HepG2 (cell line): ENCODE results near the gene NEURL3. TPM values are rescaled to one million over a fixed set of nuclear protein-coding genes. Genes with fewer than 3 reads are reported as not detected.

Source experiments
- ATAC-seq: fragments of 200-7000 bp; cut with Tn5 transposase; 3 replicates; pipeline ENCODE4 v1.9.1; 2020; ENCODE audit warnings: mild to moderate bottlenecking, moderate library complexity
- BruUV-seq: library from RNA; stranded (reverse); fragments of 400-500 nt; replicated peaks from 2 replicates; lab custom pipeline; 2021; lab: Mats Ljungman, UMichigan
- CTCF ChIA-PET: fragments of 300-600 bp; formaldehyde crosslinking; extraction: SDS; loops from one replicate; lab custom pipeline; 2021; ENCODE audit warnings: low total read pairs, inconsistent platforms, low intra/inter-chr PET ratio; lab: Yijun Ruan, JAX
- POLR2A ChIA-PET: fragments of 350-600 bp; sonication (Branson Sonifier 250); formaldehyde crosslinking; loops from one replicate; lab custom pipeline; 2020; ENCODE audit warnings: antibody characterized with exemption, inconsistent platforms; lab: Yijun Ruan, JAX
- DNase-seq: peaks from one replicate; pipeline ENCODE4 v3.0.0-alpha.2; 2015; ENCODE audit warnings: low spot score
- FAIRE-seq: peaks from 3 replicates; lab custom pipeline; 2011; peaks lifted over from hg19 to GRCh38; lab: Jason Lieb, UNC
- H2AFZ ChIP-seq: one replicate; pipeline ENCODE4 v1.6.1; 2011; ENCODE audit warnings: low read length, inconsistent platforms
- H3K27ac ChIP-seq: fragments of 300-600 bp; 3 replicates; pipeline ENCODE4 v1.8.0; 2011; ENCODE audit warnings: mixed run types, mild to moderate bottlenecking, mixed read lengths, low read length, inconsistent platforms; ENCODE audit not compliant: insufficient read depth; ENCODE audit errors: extremely low read length
- H3K27me3 ChIP-seq, 2 experiments: fragments of 200-600 bp in 1 of 2; 2 replicates in 1 of 2; 3 replicates in 1 of 2; pipeline versions ENCODE4 v1.6.0 to v1.8.0; 2011; ENCODE audit warnings: low read length in 2 of 2, mild to moderate bottlenecking in 2 of 2, moderate library complexity in 2 of 2, inconsistent platforms in 1 of 2; ENCODE audit not compliant: insufficient read depth in 2 of 2, control insufficient read depth in 1 of 2
- H3K36me3 ChIP-seq, 2 experiments: fragments of 200-600 bp in 1 of 2; replicated peaks in 1 of 2; 2 replicates in 1 of 2; 3 replicates in 1 of 2; pipeline versions ENCODE4 v1.5.1 to v1.8.0; 2011; ENCODE audit warnings: low read length in 2 of 2, inconsistent platforms in 1 of 2; ENCODE audit not compliant: insufficient read depth in 2 of 2, control insufficient read depth in 1 of 2
- H3K4me1 ChIP-seq: 2 replicates; pipeline ENCODE4 v1.5.1; 2012; ENCODE audit warnings: low read length, inconsistent platforms; ENCODE audit not compliant: insufficient read depth
- H3K4me2 ChIP-seq: 2 replicates; pipeline ENCODE4 v1.6.0; 2011; ENCODE audit warnings: low read depth, low read length, inconsistent platforms
- H3K4me3 ChIP-seq, 3 experiments: fragments of 200-600 bp in 1 of 3; sonication (generic), shearing (Covaris generic) in 1 of 3; replicated peaks in 1 of 3; 2 replicates each; pipeline ENCODE4 v1.5.1; 2011 to 2016; ENCODE audit warnings: low read length in 3 of 3, inconsistent platforms in 2 of 3, low read depth in 2 of 3, mild to moderate bottlenecking in 2 of 3, control low read depth in 1 of 3, mixed read lengths in 1 of 3; ENCODE audit not compliant: insufficient read depth in 1 of 3
- H3K79me2 ChIP-seq: one replicate; pipeline ENCODE4 v1.6.1; 2011; ENCODE audit warnings: low read length, inconsistent platforms; ENCODE audit not compliant: insufficient read depth
- H3K9ac ChIP-seq: 2 replicates; pipeline ENCODE4 v1.6.0; 2011; ENCODE audit warnings: mild to moderate bottlenecking, low read depth, low read length, inconsistent platforms; ENCODE audit not compliant: insufficient read depth
- H3K9me3 ChIP-seq: 2 replicates; pipeline ENCODE4 v1.5.1; 2012; ENCODE audit warnings: mild to moderate bottlenecking, low read length
- H4K20me1 ChIP-seq: 2 replicates; pipeline ENCODE4 v1.6.0; 2011; ENCODE audit warnings: inconsistent platforms, mild to moderate bottlenecking, low read length, moderate library complexity; ENCODE audit not compliant: insufficient read depth
- RXRA ChIP-seq: sonication (generic); formaldehyde crosslinking; IDR thresholded peaks from 2 replicates; pipeline ENCODE4 v1.5.1; 2020; ENCODE audit warnings: missing genetic modification reagents
- TGIF2 ChIP-seq: IDR thresholded peaks from 2 replicates; pipeline ENCODE4 v1.6.1; 2016; ENCODE audit warnings: control low read depth, missing compliant biosample characterization
- ZNF629 ChIP-seq: sonication (generic); formaldehyde crosslinking; conservative IDR thresholded peaks from 2 replicates; pipeline ENCODE4 v1.5.0; 2020; ENCODE audit warnings: missing genetic modification reagents
- ZSCAN31 ChIP-seq: sonication (generic); formaldehyde crosslinking; IDR thresholded peaks from 2 replicates; pipeline ENCODE4 v1.5.0; 2020; ENCODE audit warnings: low read depth, mild to moderate bottlenecking, missing genetic modification reagents
- WGBS: methylation state at CpG from one replicate; pipeline ENCODE4 v1.1.6; 2017; ENCODE audit warnings: low lambda C conversion rate; 5-methylcytosine and 5-hydroxymethylcytosine counted together
- in situ Hi-C: cut with HindIII; loops from 2 replicates; pipeline ENCODE4 v1.10.0; 2017; ENCODE audit warnings: low pct_unique_long_range_greater_than_20kb; ENCODE audit not compliant: extremely low pct_ligation_motif_present
- intact Hi-C: fragments of 100-400 bp; cut with micrococcal nuclease; formaldehyde crosslinking; loops from one replicate; pipeline ENCODE4 v1.10.0; 2022; ENCODE audit not compliant: unreplicated experiment
- polyA plus RNA-seq, 8 experiments: library from polyadenylated mRNA; depleted of rRNA in 3 of 8; stranded (reverse) in 7 of 8; unstranded in 1 of 8; fragments of >200 nt; fragmentation: Illumina TruSeq in 4 of 8; extraction: Trizol in 4 of 8; gene quantifications; 2 replicates each; pipeline versions ENCODE4 v1.2.1 to v1.2.3, GENCODE V29; 2011 to 2016; ENCODE audit warnings: low read depth in 4 of 8, missing spikeins in 1 of 8, mixed read lengths in 1 of 8; ENCODE audit not compliant: insufficient read depth in 1 of 8
- total RNA-seq, 5 experiments: library from RNA; depleted of rRNA; stranded (reverse); fragments of >200 nt; fragmentation: Illumina TruSeq; extraction: Trizol; gene quantifications; 2 replicates each; pipeline ENCODE4 v1.2.3, GENCODE V29; 2016; ENCODE audit warnings: low read depth in 1 of 5
- TF ChIP-seq, protein P1 (sequence below), 2 experiments: IDR thresholded peaks; 2 replicates each; pipeline ENCODE4 v1.6.1; 2011 to 2012; ENCODE audit warnings: low read length in 2 of 2, borderline replicate concordance in 1 of 2, low read depth in 1 of 2, mild to moderate bottlenecking in 1 of 2, moderate library complexity in 1 of 2
- TF ChIP-seq, protein P2 (sequence below): sonication (generic); formaldehyde crosslinking; IDR thresholded peaks from 2 replicates; pipeline ENCODE4 v1.8.1; 2023; ENCODE audit warnings: mild to moderate bottlenecking, missing genetic modification reagents

NEURL3 gene
- total and polyA plus RNA-seq, 2 of the 13 experiments (the other 11 are each of a cell fraction or from before 2014, with no cell fraction given) = 0.16 to 1.2 TPM

DNA sequence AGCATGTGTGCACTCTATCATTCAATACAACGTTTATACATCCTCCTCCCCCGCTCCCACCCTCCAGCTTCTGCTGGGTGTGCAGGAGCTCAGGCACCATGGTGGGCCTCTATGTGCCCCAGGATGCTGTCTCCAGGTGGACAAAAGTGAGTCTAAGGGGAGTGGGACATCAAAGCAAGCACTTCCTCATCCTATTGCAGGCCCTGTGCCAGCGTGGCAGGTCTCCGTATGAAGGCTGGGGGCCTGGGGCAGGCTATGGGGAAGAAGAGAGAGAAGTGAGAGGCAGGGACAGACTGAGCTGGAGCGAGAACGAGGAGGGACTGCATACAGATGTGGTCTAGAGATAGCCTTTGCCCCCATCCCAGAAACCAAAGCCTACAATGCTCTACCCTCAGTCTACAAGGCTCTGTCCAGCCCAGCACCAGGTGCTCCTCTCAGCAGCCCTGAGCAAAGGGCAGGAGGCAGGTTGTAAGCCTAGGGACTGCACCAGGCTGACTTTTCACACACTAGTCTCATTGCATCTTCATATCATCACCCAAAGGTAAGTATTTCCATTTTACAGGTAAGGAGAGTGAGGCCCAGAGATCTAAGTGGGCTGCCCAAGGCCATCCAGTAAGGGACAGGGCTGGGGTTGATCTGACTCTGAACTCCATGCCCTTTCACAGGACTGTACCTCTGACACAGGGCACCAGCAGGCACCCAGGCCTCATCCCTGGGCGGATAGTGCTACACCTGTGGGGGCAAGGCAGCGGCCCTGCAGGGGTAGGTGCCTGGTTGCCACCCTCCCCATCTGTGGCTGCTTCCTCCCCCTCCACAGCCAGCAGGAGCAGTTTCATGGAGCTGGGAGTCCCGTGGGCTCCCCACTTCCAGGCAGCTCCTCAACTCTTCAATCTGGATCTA lies 17.4 kb upstream of the NEURL3 start:
- H3K27me3 ChIP-seq = peaks cover 4 to 35% of the 10 kb centered on the region in 2 experiments
- in situ Hi-C loops (loop anchor here (25.0 kb wide), 1 partner anchor 385 kb away; the partner anchor contains the start of genes ASTL and DUSP2), intact Hi-C loops (no loop called here)
- no peaks in the 10 kb centered on the region for H3K4me1 ChIP-seq
- BruUV-seq = no TSS peak
- H3K4me3 ChIP-seq = no peak overlapping the region
- no peaks in the 10 kb centered on the region for H3K79me2 ChIP-seq
- H4K20me1 ChIP-seq = no peaks in the 10 kb centered on the region
- 26% methylated on average over 8 of the region's 9 CpGs for WGBS
- no peak overlapping the region for H3K9ac ChIP-seq
- FAIRE-seq (no peak), ATAC-seq (peak; percentile 25), DNase-seq (no peak)
- CTCF ChIA-PET = no interaction called here
- H3K27ac ChIP-seq = no peak overlapping the region
- POLR2A ChIA-PET = interaction anchor here (1.2 kb wide), 1 partner anchor 10 kb away, joined by 3 read pairs; no protein-coding TSS in a partner anchor
- no peaks in the 10 kb centered on the region for H3K36me3 ChIP-seq
- TF ChIP-seq ZSCAN31 (CRISPR knock-in tag) (no peak), RXRA (CRISPR knock-in tag) (no peak), ZNF629 (CRISPR knock-in tag) (0 out of 2 replicates have a peak, but pooled peaks have one; percentile 9), TGIF2 (no peak)
- TF ChIP-seq, protein P1, sequence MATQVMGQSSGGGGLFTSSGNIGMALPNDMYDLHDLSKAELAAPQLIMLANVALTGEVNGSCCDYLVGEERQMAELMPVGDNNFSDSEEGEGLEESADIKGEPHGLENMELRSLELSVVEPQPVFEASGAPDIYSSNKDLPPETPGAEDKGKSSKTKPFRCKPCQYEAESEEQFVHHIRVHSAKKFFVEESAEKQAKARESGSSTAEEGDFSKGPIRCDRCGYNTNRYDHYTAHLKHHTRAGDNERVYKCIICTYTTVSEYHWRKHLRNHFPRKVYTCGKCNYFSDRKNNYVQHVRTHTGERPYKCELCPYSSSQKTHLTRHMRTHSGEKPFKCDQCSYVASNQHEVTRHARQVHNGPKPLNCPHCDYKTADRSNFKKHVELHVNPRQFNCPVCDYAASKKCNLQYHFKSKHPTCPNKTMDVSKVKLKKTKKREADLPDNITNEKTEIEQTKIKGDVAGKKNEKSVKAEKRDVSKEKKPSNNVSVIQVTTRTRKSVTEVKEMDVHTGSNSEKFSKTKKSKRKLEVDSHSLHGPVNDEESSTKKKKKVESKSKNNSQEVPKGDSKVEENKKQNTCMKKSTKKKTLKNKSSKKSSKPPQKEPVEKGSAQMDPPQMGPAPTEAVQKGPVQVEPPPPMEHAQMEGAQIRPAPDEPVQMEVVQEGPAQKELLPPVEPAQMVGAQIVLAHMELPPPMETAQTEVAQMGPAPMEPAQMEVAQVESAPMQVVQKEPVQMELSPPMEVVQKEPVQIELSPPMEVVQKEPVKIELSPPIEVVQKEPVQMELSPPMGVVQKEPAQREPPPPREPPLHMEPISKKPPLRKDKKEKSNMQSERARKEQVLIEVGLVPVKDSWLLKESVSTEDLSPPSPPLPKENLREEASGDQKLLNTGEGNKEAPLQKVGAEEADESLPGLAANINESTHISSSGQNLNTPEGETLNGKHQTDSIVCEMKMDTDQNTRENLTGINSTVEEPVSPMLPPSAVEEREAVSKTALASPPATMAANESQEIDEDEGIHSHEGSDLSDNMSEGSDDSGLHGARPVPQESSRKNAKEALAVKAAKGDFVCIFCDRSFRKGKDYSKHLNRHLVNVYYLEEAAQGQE (IDR thresholded peaks at IDR 0.05; ENCODE audit: borderline replicate concordance in 1 of 2, low read depth in 1 of 2, low read length in 2 of 2) = 0 out of 4 replicates have a peak, but pooled peaks of 1 of the 2 experiments have one; percentile 30
- TF ChIP-seq, protein P2, sequence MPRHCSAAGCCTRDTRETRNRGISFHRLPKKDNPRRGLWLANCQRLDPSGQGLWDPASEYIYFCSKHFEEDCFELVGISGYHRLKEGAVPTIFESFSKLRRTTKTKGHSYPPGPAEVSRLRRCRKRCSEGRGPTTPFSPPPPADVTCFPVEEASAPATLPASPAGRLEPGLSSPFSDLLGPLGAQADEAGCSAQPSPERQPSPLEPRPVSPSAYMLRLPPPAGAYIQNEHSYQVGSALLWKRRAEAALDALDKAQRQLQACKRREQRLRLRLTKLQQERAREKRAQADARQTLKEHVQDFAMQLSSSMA (CRISPR knock-in tag) = no peak
- no peak overlapping the region for H3K4me2 ChIP-seq
- peaks cover 1% of the 10 kb centered on the region; the same call in 1 of the 2 replicates for H3K9me3 ChIP-seq
- H2AFZ ChIP-seq = no peak overlapping the region
